HepG2 (cell line): Measurements from ENCODE around the gene ZMIZ1. TPM values are rescaled to one million over a fixed set of nuclear protein-coding genes. Genes with fewer than 3 reads are reported as not detected.
A peak's percentile ranks its signal among the peaks of the same experiment; 100 is the strongest.

ENCODE experiments used
- CBX2 ChIP-seq, 2 experiments: fragments of 200-600 bp in 1 of 2; sonication (generic); formaldehyde crosslinking in 1 of 2; IDR thresholded peaks; 2 replicates each; pipeline versions ENCODE4 v1.7.0 to v1.8.1; 2018 to 2022; ENCODE audit warnings: low read depth in 2 of 2, low read length in 1 of 2, mild to moderate bottlenecking in 1 of 2, missing genetic modification reagents in 1 of 2
- FOXO1 ChIP-seq: sonication (generic); formaldehyde crosslinking; IDR thresholded peaks from 2 replicates; pipeline ENCODE4 v1.4.0; 2020; ENCODE audit warnings: missing genetic modification reagents
- HMGXB3 ChIP-seq: sonication (generic); formaldehyde crosslinking; IDR thresholded peaks from 2 replicates; pipeline ENCODE4 v1.4.0; 2020; ENCODE audit warnings: missing genetic modification reagents, borderline replicate concordance
- JUN ChIP-seq: sonication (generic); formaldehyde crosslinking; IDR thresholded peaks from 2 replicates; pipeline ENCODE4 v1.4.0; 2020; ENCODE audit warnings: mild to moderate bottlenecking, missing genetic modification reagents
- MIER2 ChIP-seq: IDR thresholded peaks from 2 replicates; pipeline ENCODE4 v1.6.1; 2016; ENCODE audit warnings: missing biosample characterization, missing genetic modification reagents
- MIER3 ChIP-seq: IDR thresholded peaks from 2 replicates; pipeline ENCODE4 v1.6.1; 2016; ENCODE audit warnings: missing compliant biosample characterization, borderline replicate concordance
- RFXANK ChIP-seq: IDR thresholded peaks from 2 replicates; pipeline ENCODE4 v1.6.1; 2016
- SALL1 ChIP-seq: sonication (generic); formaldehyde crosslinking; IDR thresholded peaks from 2 replicates; pipeline ENCODE4 v1.8.0; 2022; ENCODE audit warnings: mild to moderate bottlenecking, missing genetic modification reagents
- SMC3 ChIP-seq: IDR thresholded peaks from 2 replicates; pipeline ENCODE4 v1.6.1; 2011; ENCODE audit warnings: low read length, improper control_type of control experiment
- SUZ12 ChIP-seq: fragments of 150-350 bp; IDR thresholded peaks from 2 replicates; pipeline ENCODE4 v1.6.1; 2014; ENCODE audit warnings: low read depth, low read length
- SYNCRIP ChIP-seq: fragments of 200-400 bp; formaldehyde crosslinking; IDR thresholded peaks from 2 replicates; pipeline ENCODE4 v1.6.1; 2018; ENCODE audit warnings: mild to moderate bottlenecking, low read depth, low read length; ENCODE audit not compliant: insufficient read depth
- TBL1XR1 ChIP-seq: fragments of 150-350 bp; IDR thresholded peaks from 2 replicates; pipeline ENCODE4 v1.6.1; 2014; ENCODE audit warnings: borderline replicate concordance, low read length; ENCODE audit not compliant: partially characterized antibody
- TBX2 ChIP-seq: sonication (generic); formaldehyde crosslinking; IDR thresholded peaks from 2 replicates; pipeline ENCODE4 v1.5.0; 2020; ENCODE audit warnings: missing genetic modification reagents, mild to moderate bottlenecking, borderline replicate concordance
- YY1 ChIP-seq: IDR thresholded peaks from 2 replicates; pipeline ENCODE4 v1.6.1; 2011; ENCODE audit warnings: low read length, low read depth, moderate library complexity, mild to moderate bottlenecking; ENCODE audit not compliant: insufficient read depth, insufficient replicate concordance
- ZNF230 ChIP-seq: sonication (generic); formaldehyde crosslinking; IDR thresholded peaks from 2 replicates; pipeline ENCODE4 v1.4.0; 2020; ENCODE audit warnings: mild to moderate bottlenecking, missing genetic modification reagents
- ZNF296 ChIP-seq: sonication (generic); formaldehyde crosslinking; conservative IDR thresholded peaks from 2 replicates; pipeline ENCODE4 v1.5.0; 2020; ENCODE audit warnings: mild to moderate bottlenecking, missing genetic modification reagents
- ZNF30 ChIP-seq: sonication (generic); formaldehyde crosslinking; IDR thresholded peaks from 2 replicates; pipeline ENCODE4 v1.5.0; 2020; ENCODE audit warnings: mild to moderate bottlenecking, missing genetic modification reagents
- ZNF317 ChIP-seq: sonication (generic); formaldehyde crosslinking; IDR thresholded peaks from 2 replicates; pipeline ENCODE4 v1.5.0; 2020; ENCODE audit warnings: mild to moderate bottlenecking, missing genetic modification reagents
- polyA plus RNA-seq, 8 experiments: library from polyadenylated mRNA; depleted of rRNA in 3 of 8; stranded (reverse) in 7 of 8; unstranded in 1 of 8; fragments of >200 nt; fragmentation: Illumina TruSeq in 4 of 8; extraction: Trizol in 4 of 8; gene quantifications; 2 replicates each; pipeline versions ENCODE4 v1.2.1 to v1.2.3, GENCODE V29; 2011 to 2016; ENCODE audit warnings: low read depth in 4 of 8, missing spikeins in 1 of 8, mixed read lengths in 1 of 8; ENCODE audit not compliant: insufficient read depth in 1 of 8
- total RNA-seq, 5 experiments: library from RNA; depleted of rRNA; stranded (reverse); fragments of >200 nt; fragmentation: Illumina TruSeq; extraction: Trizol; gene quantifications; 2 replicates each; pipeline ENCODE4 v1.2.3, GENCODE V29; 2016; ENCODE audit warnings: low read depth in 1 of 5
- TF ChIP-seq, protein P1 (sequence below): sonication (generic); formaldehyde crosslinking; IDR thresholded peaks from 2 replicates; pipeline ENCODE4 v1.4.0; 2020; ENCODE audit warnings: missing genetic modification reagents, borderline replicate concordance
- TF ChIP-seq, protein P2 (sequence below): sonication (generic); formaldehyde crosslinking; IDR thresholded peaks from 2 replicates; pipeline ENCODE4 v1.9.0; 2021; ENCODE audit warnings: missing genetic modification reagents, mild to moderate bottlenecking, borderline replicate concordance
- TF ChIP-seq, protein P3 (sequence below): sonication (generic); IDR thresholded peaks from 2 replicates; pipeline ENCODE4 v1.6.1; 2016; ENCODE audit warnings: low read depth, borderline replicate concordance
- TF ChIP-seq, protein P4 (sequence below): sonication (generic); formaldehyde crosslinking; IDR thresholded peaks from 2 replicates; pipeline ENCODE4 v1.4.0; 2020; ENCODE audit warnings: mild to moderate bottlenecking, missing genetic modification reagents

Gene ZMIZ1
- total and polyA plus RNA-seq, 2 of the 13 experiments (the other 11 are each of a cell fraction or from before 2014, with no cell fraction given) = 5.3 to 10.2 TPM

- TF ChIP-seq ZNF296 (no peak), JUN (CRISPR knock-in tag) (no peak), TBL1XR1 (no peak), RFXANK (CRISPR knock-in tag) (no peak), CBX2 (IDR thresholded peaks at IDR 0.05; ENCODE audit: low read depth, low read length) (no peak), CBX2 (CRISPR knock-in tag; IDR thresholded peaks at IDR 0.05; ENCODE audit: low read depth) (0 out of 2 replicates have a peak, but pooled peaks have one; percentile 10), SMC3 (no peak), SYNCRIP (no peak), YY1 (peak; percentile 71), ZNF230 (CRISPR knock-in tag) (no peak; the same call in 1 of the 2 replicates), ZNF30 (CRISPR knock-in tag) (no peak), TBX2 (CRISPR knock-in tag) (no peak), MIER2 (CRISPR knock-in tag) (0 out of 2 replicates have a peak, but pooled peaks have one; percentile 31), SUZ12 (no peak), HMGXB3 (CRISPR knock-in tag) (peak; percentile 54; the same call in 1 of the 2 replicates), ZNF317 (no peak), MIER3 (CRISPR knock-in tag) (no peak), FOXO1 (CRISPR knock-in tag) (no peak), SALL1 (CRISPR knock-in tag) (peak; percentile 45; the same call in 1 of the 2 replicates)
- TF ChIP-seq, protein P1, sequence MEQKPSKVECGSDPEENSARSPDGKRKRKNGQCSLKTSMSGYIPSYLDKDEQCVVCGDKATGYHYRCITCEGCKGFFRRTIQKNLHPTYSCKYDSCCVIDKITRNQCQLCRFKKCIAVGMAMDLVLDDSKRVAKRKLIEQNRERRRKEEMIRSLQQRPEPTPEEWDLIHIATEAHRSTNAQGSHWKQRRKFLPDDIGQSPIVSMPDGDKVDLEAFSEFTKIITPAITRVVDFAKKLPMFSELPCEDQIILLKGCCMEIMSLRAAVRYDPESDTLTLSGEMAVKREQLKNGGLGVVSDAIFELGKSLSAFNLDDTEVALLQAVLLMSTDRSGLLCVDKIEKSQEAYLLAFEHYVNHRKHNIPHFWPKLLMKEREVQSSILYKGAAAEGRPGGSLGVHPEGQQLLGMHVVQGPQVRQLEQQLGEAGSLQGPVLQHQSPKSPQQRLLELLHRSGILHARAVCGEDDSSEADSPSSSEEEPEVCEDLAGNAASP (CRISPR knock-in tag) = peak; percentile 78
- TF ChIP-seq, protein P2, sequence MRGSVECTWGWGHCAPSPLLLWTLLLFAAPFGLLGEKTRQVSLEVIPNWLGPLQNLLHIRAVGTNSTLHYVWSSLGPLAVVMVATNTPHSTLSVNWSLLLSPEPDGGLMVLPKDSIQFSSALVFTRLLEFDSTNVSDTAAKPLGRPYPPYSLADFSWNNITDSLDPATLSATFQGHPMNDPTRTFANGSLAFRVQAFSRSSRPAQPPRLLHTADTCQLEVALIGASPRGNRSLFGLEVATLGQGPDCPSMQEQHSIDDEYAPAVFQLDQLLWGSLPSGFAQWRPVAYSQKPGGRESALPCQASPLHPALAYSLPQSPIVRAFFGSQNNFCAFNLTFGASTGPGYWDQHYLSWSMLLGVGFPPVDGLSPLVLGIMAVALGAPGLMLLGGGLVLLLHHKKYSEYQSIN (CRISPR knock-in tag) = no peak
- TF ChIP-seq, protein P3, sequence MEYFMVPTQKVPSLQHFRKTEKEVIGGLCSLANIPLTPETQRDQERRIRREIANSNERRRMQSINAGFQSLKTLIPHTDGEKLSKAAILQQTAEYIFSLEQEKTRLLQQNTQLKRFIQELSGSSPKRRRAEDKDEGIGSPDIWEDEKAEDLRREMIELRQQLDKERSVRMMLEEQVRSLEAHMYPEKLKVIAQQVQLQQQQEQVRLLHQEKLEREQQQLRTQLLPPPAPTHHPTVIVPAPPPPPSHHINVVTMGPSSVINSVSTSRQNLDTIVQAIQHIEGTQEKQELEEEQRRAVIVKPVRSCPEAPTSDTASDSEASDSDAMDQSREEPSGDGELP = peak; percentile 52; the same call in 1 of the 2 replicates
- TF ChIP-seq, protein P4, sequence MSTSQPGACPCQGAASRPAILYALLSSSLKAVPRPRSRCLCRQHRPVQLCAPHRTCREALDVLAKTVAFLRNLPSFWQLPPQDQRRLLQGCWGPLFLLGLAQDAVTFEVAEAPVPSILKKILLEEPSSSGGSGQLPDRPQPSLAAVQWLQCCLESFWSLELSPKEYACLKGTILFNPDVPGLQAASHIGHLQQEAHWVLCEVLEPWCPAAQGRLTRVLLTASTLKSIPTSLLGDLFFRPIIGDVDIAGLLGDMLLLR (CRISPR knock-in tag) = peak; percentile 13; the same call in 1 of the 2 replicates
Measured at GRCh38 chr10:79347226-79347893, 278.6 kb downstream of the ZMIZ1 start, which contains the start of gene PPIF (continued).
